Prostate gland (tissue), 2 donors: Measurements from ENCODE around the gene NDUFB5.

Experiments
- CTCF ChIP-seq, 4 experiments: fragments of 200-600 bp in 2 of 4; fragments of 450-650 bp in 2 of 4; sonication (generic) in 2 of 4; IDR thresholded peaks; 1 replicate in 3 of 4; 2 replicates in 1 of 4; pipeline ENCODE4 v1.5.1; 2016 to 2019; ENCODE audit warnings: antibody characterized with exemption in 4 of 4, mild to moderate bottlenecking in 2 of 4, moderate library complexity in 2 of 4
- POLR2A ChIP-seq: fragments of 450-650 bp; IDR thresholded peaks from one replicate; pipeline ENCODE4 v1.6.1; 2016; ENCODE audit warnings: antibody characterized with exemption, mild to moderate bottlenecking

- peak; percentile 46 for TF ChIP-seq POLR2A
- no peak for TF ChIP-seq CTCF (IDR thresholded peaks at IDR 0.05)
Measured at GRCh38 chr3:179562591-179563270, 41.9 kb upstream of the NDUFB5 start, which contains the start of gene ACTL6A.
